Measurements from ENCODE around the gene SCAMP2. TPM values are rescaled to one million over a fixed set of nuclear protein-coding genes. Genes with fewer than 3 reads are reported as not detected.

The SCAMP2 gene
- total and polyA plus RNA-seq, 4 experiments from 2014 or later = 132 to 179 (median 145) TPM

DNA sequence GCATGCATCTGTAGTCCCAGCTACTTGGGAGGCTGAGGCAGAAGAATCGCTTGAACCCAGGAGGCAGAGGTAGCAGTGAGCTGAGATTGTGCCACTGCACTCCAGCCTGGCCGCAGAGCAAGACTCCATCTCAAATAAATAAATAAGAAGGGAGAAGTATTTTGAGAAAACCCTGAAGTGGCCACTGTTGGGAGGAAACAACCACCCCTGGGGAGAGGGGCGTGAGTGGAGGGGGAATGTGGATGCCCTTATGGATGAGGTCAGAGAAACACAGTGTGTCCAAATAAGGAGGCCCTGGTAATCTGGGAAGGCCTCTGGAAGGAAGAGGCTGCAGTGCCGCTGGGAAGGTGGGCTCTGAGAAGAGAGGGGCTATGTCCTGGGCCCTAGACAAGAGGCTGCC, 50.9 kb downstream of the SCAMP2 start:
- Mint-ChIP-seq H3K4me1 (peaks cover 2 to 17% (median 8%) of the 10 kb centered on the region in 4 donors), H3K9me3 (peaks cover 0 to 1% (median 0%) of the 10 kb centered on the region in 8 donors), H3K36me3 (no peaks in the 10 kb centered on the region), H3K27me3 (peaks cover 0 to 7% of the 10 kb centered on the region in 2 donors), H3K4me3 (no peak overlapping the region), H3K27ac (no peak overlapping the region)
- POLR2A ChIA-PET (ENCODE audit: partially characterized antibody) = no interaction called here
- no peaks in the 10 kb centered on the region for H3K9me3 ChIP-seq (ENCODE audit: control insufficient read depth in 1 of 2, low read length in 2 of 2)
- H3K4me1 ChIP-seq (ENCODE audit: insufficient read depth, low read length) = peaks cover 10% of the 10 kb centered on the region
- CTCF ChIA-PET (ENCODE audit: partially characterized antibody) = interaction anchor here (1.0 to 1.7 kb wide), 2 partner anchors 14 to 187 kb away, joined by 3 to 6 read pairs; no protein-coding TSS in a partner anchor
- H3K36me3 ChIP-seq (ENCODE audit: insufficient read depth, low read length) = no peaks in the 10 kb centered on the region
- no peak overlapping the region for H3K27ac ChIP-seq (ENCODE audit: low read depth, low read length)
- peaks cover 8% of the 10 kb centered on the region for H3K27me3 ChIP-seq (ENCODE audit: insufficient read depth, low read length)
- no peak for DNase-seq
- no peak overlapping the region for H3K4me3 ChIP-seq (ENCODE audit: low read length in 2 of 2)
- intact Hi-C loops (cut with micrococcal nuclease) = no loop called here

GRCh38 chr15:74821790-74822158, 51.4 kb downstream of the SCAMP2 start:
- no peak overlapping the region for H3K27ac Mint-ChIP-seq
- H3K36me3 Mint-ChIP-seq = no peaks in the 10 kb centered on the region
- no peak for DNase-seq
- no peaks in the 10 kb centered on the region for H3K9me3 Mint-ChIP-seq
- no peak overlapping the region for H3K27ac ChIP-seq (ENCODE audit: low read depth, low read length)
- ChIA-PET CTCF (ENCODE audit: partially characterized antibody) (interaction anchor here (1.0 to 1.7 kb wide), 3 partner anchors 14 to 190 kb away, joined by 3 to 6 read pairs (median 3); no protein-coding TSS in a partner anchor), POLR2A (ENCODE audit: partially characterized antibody) (no interaction called here)
- H3K27me3 ChIP-seq (ENCODE audit: insufficient read depth, low read length) = peaks cover 3% of the 10 kb centered on the region
- H3K36me3 ChIP-seq (ENCODE audit: insufficient read depth, low read length) = no peaks in the 10 kb centered on the region
- H3K4me1 ChIP-seq (ENCODE audit: insufficient read depth, low read length) = peaks cover 10% of the 10 kb centered on the region
- peaks cover 2 to 17% (median 7%) of the 10 kb centered on the region in 4 donors for H3K4me1 Mint-ChIP-seq
- H3K9me3 ChIP-seq (ENCODE audit: control insufficient read depth in 1 of 2, low read length in 2 of 2) = no peaks in the 10 kb centered on the region
- H3K27me3 Mint-ChIP-seq = peaks cover 0 to 7% of the 10 kb centered on the region in 2 donors
- H3K4me3 Mint-ChIP-seq = no peak overlapping the region
- intact Hi-C loops (cut with micrococcal nuclease) = no loop called here
- no peak overlapping the region for H3K4me3 ChIP-seq (ENCODE audit: low read length in 2 of 2)

- ChIA-PET CTCF (ENCODE audit: partially characterized antibody) (interaction anchor here (1.0 to 1.7 kb wide), 4 partner anchors 15 to 190 kb away, joined by 3 to 6 read pairs (median 4); no protein-coding TSS in a partner anchor), POLR2A (ENCODE audit: partially characterized antibody) (interaction anchor here (1.2 kb wide), 1 partner anchor 28 kb away, joined by 3 read pairs; no protein-coding TSS in a partner anchor)
- Mint-ChIP-seq H3K9me3 (no peaks in the 10 kb centered on the region), H3K27ac (no peak overlapping the region), H3K36me3 (no peaks in the 10 kb centered on the region), H3K27me3 (peaks cover 0 to 7% of the 10 kb centered on the region in 2 donors), H3K4me3 (no peak overlapping the region), H3K4me1 (peaks cover 2 to 13% (median 7%) of the 10 kb centered on the region in 4 donors)
- H3K9me3 ChIP-seq (ENCODE audit: control insufficient read depth in 1 of 2, low read length in 2 of 2) = no peaks in the 10 kb centered on the region
- no peaks in the 10 kb centered on the region for H3K36me3 ChIP-seq (ENCODE audit: insufficient read depth, low read length)
- H3K4me1 ChIP-seq (ENCODE audit: insufficient read depth, low read length) = peaks cover 10% of the 10 kb centered on the region
- no peak overlapping the region for H3K4me3 ChIP-seq (ENCODE audit: low read length in 2 of 2)
- H3K27me3 ChIP-seq (ENCODE audit: insufficient read depth, low read length) = no peaks in the 10 kb centered on the region
- no peak for DNase-seq
- intact Hi-C loops (cut with micrococcal nuclease) = no loop called here
- H3K27ac ChIP-seq (ENCODE audit: low read depth, low read length) = no peak overlapping the region
Observed at GRCh38 chr15:74821091-74821789, 51.9 kb downstream of the SCAMP2 start.

GRCh38 chr15:74820056-74820455, 53.1 kb downstream of the SCAMP2 start:
- POLR2A ChIA-PET (ENCODE audit: partially characterized antibody) = interaction anchor here (1.2 kb wide), 1 partner anchor 27 kb away, joined by 3 read pairs; no protein-coding TSS in a partner anchor

DNA sequence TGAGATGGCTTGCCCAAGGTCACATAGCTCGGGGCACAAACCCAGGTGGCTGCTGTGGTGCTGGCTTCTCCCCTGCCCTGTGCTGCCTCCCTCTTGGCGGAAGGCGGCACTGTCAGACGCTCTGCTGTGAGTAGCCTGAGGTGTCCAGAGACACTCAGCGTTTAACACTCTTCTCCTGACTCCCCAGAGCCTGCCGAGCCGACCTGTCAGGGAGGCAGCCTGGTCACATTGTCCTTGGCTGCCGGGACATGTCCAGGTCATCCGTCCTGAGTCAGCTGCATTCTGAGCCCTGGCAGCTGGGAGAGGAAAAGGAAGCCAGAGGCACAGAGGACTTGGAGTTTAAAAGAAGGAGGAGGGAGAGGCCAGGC, 55.8 kb downstream of the SCAMP2 start:
- ChIA-PET POLR2A (ENCODE audit: partially characterized antibody) (no interaction called here), CTCF (ENCODE audit: partially characterized antibody) (interaction anchor here (0.6 to 1.5 kb wide), 3 partner anchors 10 to 49 kb away, joined by 3 to 4 read pairs (median 4); no protein-coding TSS in a partner anchor)
- Mint-ChIP-seq H3K36me3 (no peaks in the 10 kb centered on the region), H3K27me3 (peaks cover 0 to 2% of the 10 kb centered on the region in 2 donors), H3K4me1 (peaks cover 2 to 9% (median 6%) of the 10 kb centered on the region in 4 donors), H3K4me3 (no peak overlapping the region), H3K27ac (no peak overlapping the region), H3K9me3 (no peaks in the 10 kb centered on the region)
- intact Hi-C loops (cut with micrococcal nuclease) = no loop called here
- Histone ChIP-seq H3K9me3 (ENCODE audit: control insufficient read depth in 1 of 2, low read length in 2 of 2) (no peaks in the 10 kb centered on the region), H3K4me1 (ENCODE audit: insufficient read depth, low read length) (peaks cover 10% of the 10 kb centered on the region), H3K27me3 (ENCODE audit: insufficient read depth, low read length) (no peaks in the 10 kb centered on the region), H3K27ac (ENCODE audit: low read depth, low read length) (no peak overlapping the region), H3K4me3 (ENCODE audit: low read length in 2 of 2) (no peak overlapping the region), H3K36me3 (ENCODE audit: insufficient read depth, low read length) (no peaks in the 10 kb centered on the region)
- no peak for DNase-seq

More at GRCh38 chr15:74820056-74820455, 53.1 kb downstream of the SCAMP2 start:
- DNase-seq = no peak
- Mint-ChIP-seq H3K36me3 (no peaks in the 10 kb centered on the region), H3K27ac (no peak overlapping the region), H3K4me3 (no peak overlapping the region), H3K9me3 (no peaks in the 10 kb centered on the region), H3K4me1 (peaks cover 2 to 13% (median 6%) of the 10 kb centered on the region in 4 donors), H3K27me3 (peaks cover 0 to 5% of the 10 kb centered on the region in 2 donors)
- Histone ChIP-seq H3K9me3 (ENCODE audit: control insufficient read depth in 1 of 2, low read length in 2 of 2) (no peaks in the 10 kb centered on the region), H3K36me3 (ENCODE audit: insufficient read depth, low read length) (no peaks in the 10 kb centered on the region), H3K4me3 (ENCODE audit: low read length in 2 of 2) (no peak overlapping the region), H3K4me1 (ENCODE audit: insufficient read depth, low read length) (peaks cover 10% of the 10 kb centered on the region), H3K27me3 (ENCODE audit: insufficient read depth, low read length) (no peaks in the 10 kb centered on the region), H3K27ac (ENCODE audit: low read depth, low read length) (no peak overlapping the region)
- CTCF ChIA-PET (ENCODE audit: partially characterized antibody) = interaction anchor here (0.7 to 1.8 kb wide), 5 partner anchors 32 to 82 kb away, joined by 3 to 7 read pairs (median 4); no protein-coding TSS in a partner anchor
- intact Hi-C loops (cut with micrococcal nuclease) = no loop called here

GRCh38 chr15:74816624-74817369, 56.4 kb downstream of the SCAMP2 start:
- DNase-seq = no peak
- peaks cover 2 to 9% (median 6%) of the 10 kb centered on the region in 4 donors for H3K4me1 Mint-ChIP-seq
- H3K36me3 Mint-ChIP-seq = no peaks in the 10 kb centered on the region
- POLR2A ChIA-PET (ENCODE audit: partially characterized antibody) = no interaction called here
- Histone ChIP-seq H3K36me3 (ENCODE audit: insufficient read depth, low read length) (no peaks in the 10 kb centered on the region), H3K27me3 (ENCODE audit: insufficient read depth, low read length) (no peaks in the 10 kb centered on the region), H3K4me1 (ENCODE audit: insufficient read depth, low read length) (peaks cover 10% of the 10 kb centered on the region), H3K9me3 (ENCODE audit: control insufficient read depth in 1 of 2, low read length in 2 of 2) (no peaks in the 10 kb centered on the region), H3K27ac (ENCODE audit: low read depth, low read length) (no peak overlapping the region), H3K4me3 (ENCODE audit: low read length in 2 of 2) (no peak overlapping the region)
- no peak overlapping the region for H3K4me3 Mint-ChIP-seq
- intact Hi-C loops (cut with micrococcal nuclease) = no loop called here
- H3K27me3 Mint-ChIP-seq = peaks cover 0 to 2% of the 10 kb centered on the region in 2 donors
- no peaks in the 10 kb centered on the region for H3K9me3 Mint-ChIP-seq
- H3K27ac Mint-ChIP-seq = no peak overlapping the region
- CTCF ChIA-PET (ENCODE audit: partially characterized antibody) = interaction anchor here (0.6 to 1.3 kb wide), 2 partner anchors 16 to 48 kb away, joined by 3 read pairs; no protein-coding TSS in a partner anchor

- Mint-ChIP-seq H3K4me1 (peaks cover 2 to 9% (median 6%) of the 10 kb centered on the region in 4 donors), H3K36me3 (no peaks in the 10 kb centered on the region), H3K27me3 (peaks cover 0 to 2% of the 10 kb centered on the region in 2 donors), H3K27ac (no peak overlapping the region), H3K9me3 (no peaks in the 10 kb centered on the region), H3K4me3 (no peak overlapping the region)
- DNase-seq = no peak
- Histone ChIP-seq H3K9me3 (ENCODE audit: control insufficient read depth in 1 of 2, low read length in 2 of 2) (no peaks in the 10 kb centered on the region), H3K4me3 (ENCODE audit: low read length in 2 of 2) (no peak overlapping the region), H3K27me3 (ENCODE audit: insufficient read depth, low read length) (no peaks in the 10 kb centered on the region), H3K27ac (ENCODE audit: low read depth, low read length) (no peak overlapping the region), H3K4me1 (ENCODE audit: insufficient read depth, low read length) (peaks cover 10% of the 10 kb centered on the region), H3K36me3 (ENCODE audit: insufficient read depth, low read length) (no peaks in the 10 kb centered on the region)
- intact Hi-C loops (cut with micrococcal nuclease) = no loop called here
- CTCF ChIA-PET (ENCODE audit: partially characterized antibody) = interaction anchor here (1.3 kb wide), 1 partner anchor 15 kb away, joined by 3 read pairs; no protein-coding TSS in a partner anchor
- POLR2A ChIA-PET (ENCODE audit: partially characterized antibody) = interaction anchor here (0.7 to 1.5 kb wide), 2 partner anchors 9 to 10 kb away, joined by 3 read pairs; partner anchors contain the start of gene CPLX3
Observed at GRCh38 chr15:74815961-74816360, 57.2 kb downstream of the SCAMP2 start.
